Large intestine (tissue), 3 donors: Measurements from ENCODE around the gene SERPINB6. TPM values are rescaled to one million over a fixed set of nuclear protein-coding genes. Genes with fewer than 3 reads are reported as not detected.
"Not testable (repeated sequence)": the region's sequence is repeated elsewhere in the genome, so short reads cannot be mapped to it uniquely, and the experiment has no call there.

Experiments
- DNase-seq, 2 donors: peaks; one replicate each; pipeline versions ENCODE4 v3.0.0 to v3.0.0-alpha.2; 2013
- H3K27ac ChIP-seq: one replicate; pipeline ENCODE4 v1.5.1; 2013; ENCODE audit warnings: low read length
- H3K27me3 ChIP-seq: 2 replicates; pipeline ENCODE4 v1.6.1; 2013; ENCODE audit warnings: low read length; ENCODE audit not compliant: control insufficient read depth, insufficient read depth
- H3K36me3 ChIP-seq: 2 replicates; pipeline ENCODE4 v1.6.1; 2013; ENCODE audit warnings: low read length; ENCODE audit not compliant: control insufficient read depth, insufficient read depth
- H3K4me1 ChIP-seq: one replicate; pipeline ENCODE4 v1.6.1; 2013; ENCODE audit warnings: low read length; ENCODE audit not compliant: control insufficient read depth, insufficient read depth
- H3K4me3 ChIP-seq: one replicate; pipeline ENCODE4 v1.5.1; 2013; ENCODE audit warnings: low read length
- H3K9me3 ChIP-seq: one replicate; pipeline ENCODE4 v1.6.1; 2013; ENCODE audit warnings: mild to moderate bottlenecking, low read depth, low read length, moderate library complexity; ENCODE audit not compliant: control insufficient read depth
- WGBS: methylation state at CpG from one replicate; pipeline ENCODE4 v1.1.5; 2013; ENCODE audit warnings: low lambda C conversion rate; ENCODE audit not compliant: insufficient coverage; 5-methylcytosine and 5-hydroxymethylcytosine counted together
- polyA plus RNA-seq: library from polyadenylated mRNA; unstranded; fragments of 120-200 nt; gene quantifications from one replicate; pipeline ENCODE4 v1.2.1, GENCODE V29; 2013

The SERPINB6 gene
- polyA plus RNA-seq, 1 donor, result 279 TPM

- peaks cover 4% of the 10 kb centered on the region for H3K9me3 ChIP-seq
- 84% methylated on average over 7 of the region's 18 CpGs for WGBS
- no peaks in the 10 kb centered on the region for H3K27me3 ChIP-seq
- peaks cover 53% of the 10 kb centered on the region for H3K36me3 ChIP-seq
- no peak overlapping the region for H3K27ac ChIP-seq
- DNase-seq, result no peak
- peaks cover 3% of the 10 kb centered on the region for H3K4me1 ChIP-seq
- no peak overlapping the region for H3K4me3 ChIP-seq
Observed at GRCh38 chr6:3013901-3014674, 42.7 kb upstream of the SERPINB6 start.

- Histone ChIP-seq H3K27ac (no peak overlapping the region), H3K4me1 (peaks cover 3% of the 10 kb centered on the region), H3K4me3 (no peak overlapping the region), H3K27me3 (no peaks in the 10 kb centered on the region), H3K9me3 (peaks cover 4% of the 10 kb centered on the region), H3K36me3 (peaks cover 53% of the 10 kb centered on the region)
- DNase-seq, result no peak
- no CpG with 5 or more reads among the region's 2 CpGs for WGBS
Observed at GRCh38 chr6:3013486-3013885, 42.1 kb upstream of the SERPINB6 start.

- DNase-seq, result no peak
- no peak overlapping the region for H3K4me3 ChIP-seq
- H3K4me1 ChIP-seq, result peaks cover 3% of the 10 kb centered on the region
- H3K9me3 ChIP-seq, result peaks cover 4% of the 10 kb centered on the region
- peaks cover 51% of the 10 kb centered on the region for H3K36me3 ChIP-seq
- no peaks in the 10 kb centered on the region for H3K27me3 ChIP-seq
- no peak overlapping the region for H3K27ac ChIP-seq
Observed at GRCh38 chr6:3011592-3011991, 40.2 kb upstream of the SERPINB6 start.

- H3K4me3 ChIP-seq, result no peak overlapping the region
- no peak overlapping the region for H3K27ac ChIP-seq
- DNase-seq, result no peak
- H3K36me3 ChIP-seq, result peaks cover 52% of the 10 kb centered on the region
- peaks cover 4% of the 10 kb centered on the region for H3K9me3 ChIP-seq
- H3K4me1 ChIP-seq, result peaks cover 3% of the 10 kb centered on the region
- H3K27me3 ChIP-seq, result no peaks in the 10 kb centered on the region
Observed at GRCh38 chr6:3011158-3011557, 39.8 kb upstream of the SERPINB6 start.

- peaks cover 3% of the 10 kb centered on the region for H3K4me1 ChIP-seq
- peak in 1 of 2 donors; percentile 53 for DNase-seq
- H3K4me3 ChIP-seq, result no peak overlapping the region
- H3K36me3 ChIP-seq, result peaks cover 47% of the 10 kb centered on the region
- H3K27me3 ChIP-seq, result no peaks in the 10 kb centered on the region
- no CpG with 5 or more reads among the region's 3 CpGs for whole genome bisulfite sequencing
- peaks cover 4% of the 10 kb centered on the region for H3K9me3 ChIP-seq
- H3K27ac ChIP-seq, result peak overlapping the region; percentile 47
Observed at GRCh38 chr6:3009930-3010329, 38.6 kb upstream of the SERPINB6 start.

- DNase-seq, H3K4me3 ChIP-seq, H3K27me3 ChIP-seq, H3K27ac ChIP-seq, H3K4me1 ChIP-seq, H3K9me3 ChIP-seq: not testable (repeated sequence)
- peaks cover 44% of the 10 kb centered on the region for H3K36me3 ChIP-seq
- 100% methylated on average over 1 of the region's 17 CpGs for WGBS
Observed at GRCh38 chr6:3008712-3009265, 37.4 kb upstream of the SERPINB6 start.

- Histone ChIP-seq H3K27ac (no peak overlapping the region), H3K27me3 (no peaks in the 10 kb centered on the region), H3K36me3 (peaks cover 36% of the 10 kb centered on the region), H3K4me3 (no peak overlapping the region), H3K4me1 (peaks cover 3% of the 10 kb centered on the region), H3K9me3 (peaks cover 4% of the 10 kb centered on the region)
- DNase-seq, result no peak
- no CpG with 5 or more reads among the region's 3 CpGs for WGBS
Observed at GRCh38 chr6:3007571-3007970, 36.2 kb upstream of the SERPINB6 start.

GRCh38 chr6:3006476-3006875, 35.1 kb upstream of the SERPINB6 start:
- peaks cover 3% of the 10 kb centered on the region for H3K4me1 ChIP-seq
- no peak overlapping the region for H3K4me3 ChIP-seq
- H3K9me3 ChIP-seq, result peaks cover under 1% of the 10 kb centered on the region
- peaks cover 30% of the 10 kb centered on the region for H3K36me3 ChIP-seq
- no peaks in the 10 kb centered on the region for H3K27me3 ChIP-seq
- WGBS, result 100% methylated on average over 1 of the region's 5 CpGs
- no peak overlapping the region for H3K27ac ChIP-seq
- DNase-seq, result no peak

GRCh38 chr6:3005874-3006273, 34.5 kb upstream of the SERPINB6 start:
- peaks cover 3% of the 10 kb centered on the region for H3K4me1 ChIP-seq
- WGBS, result no CpG with 5 or more reads among the region's 9 CpGs
- H3K27ac ChIP-seq, result no peak overlapping the region
- peaks cover 30% of the 10 kb centered on the region for H3K36me3 ChIP-seq
- no peaks in the 10 kb centered on the region for H3K27me3 ChIP-seq
- H3K9me3 ChIP-seq, result no peaks in the 10 kb centered on the region
- DNase-seq, result no peak
- H3K4me3 ChIP-seq, result no peak overlapping the region

GRCh38 chr6:3005077-3005476, 33.7 kb upstream of the SERPINB6 start:
- no peaks in the 10 kb centered on the region for H3K27me3 ChIP-seq
- WGBS, result 100% methylated on average over 1 of the region's 9 CpGs
- H3K4me1 ChIP-seq, result peaks cover 8% of the 10 kb centered on the region
- no peak overlapping the region for H3K4me3 ChIP-seq
- no peak overlapping the region for H3K27ac ChIP-seq
- no peak for DNase-seq
- H3K36me3 ChIP-seq, result peaks cover 24% of the 10 kb centered on the region
- no peaks in the 10 kb centered on the region for H3K9me3 ChIP-seq

- Histone ChIP-seq H3K4me1 (peaks cover 17% of the 10 kb centered on the region), H3K36me3 (peaks cover 24% of the 10 kb centered on the region)
- DNase-seq, H3K9me3 ChIP-seq, H3K27me3 ChIP-seq, H3K27ac ChIP-seq, H3K4me3 ChIP-seq: not testable (repeated sequence)
- no CpG with 5 or more reads among the region's 5 CpGs for WGBS
Observed at GRCh38 chr6:3003226-3003625, 31.9 kb upstream of the SERPINB6 start.
